Measurements from ENCODE around the gene HIVEP2. TPM values are rescaled to one million over a fixed set of nuclear protein-coding genes. Genes with fewer than 3 reads are reported as not detected.

The HIVEP2 gene
- total RNA-seq, 1 experiment from 2014 or later, result 3.2 TPM

DNA sequence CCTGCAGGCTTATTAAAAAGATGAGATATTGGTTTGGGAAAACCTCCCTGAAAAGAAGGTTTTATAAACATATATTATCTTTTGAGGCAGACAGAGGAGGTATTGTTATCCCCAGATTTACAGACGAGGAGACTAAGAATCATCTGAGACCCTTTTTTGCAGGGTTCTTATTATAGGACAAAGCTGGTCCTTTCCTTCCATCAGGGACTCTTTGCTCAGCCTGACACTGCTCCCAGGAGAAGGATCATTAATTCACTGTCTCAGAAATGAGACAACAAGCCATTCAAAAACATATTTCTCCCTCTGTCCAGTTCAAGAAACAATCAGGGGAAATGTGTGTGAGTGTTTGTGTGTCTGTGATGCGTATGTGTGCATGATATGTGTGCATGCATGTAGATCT is 33.5 kb downstream of the HIVEP2 start:
- no peak for DNase-seq (ENCODE audit: low spot score)
- BruUV-seq (replicated peaks), result no TSS peak
- ChIA-PET POLR2A (ENCODE audit: low non-redundant PET) (no interaction called here), CTCF (no interaction called here)
- Histone ChIP-seq H3K4me1 (ENCODE audit: insufficient read depth, low read length, poor library complexity, severe bottlenecking) (no peaks in the 10 kb centered on the region), H3K4me3 (ENCODE audit: low read depth, low read length, poor library complexity, severe bottlenecking) (no peak overlapping the region), H3K27ac (ENCODE audit: low read depth, low read length, poor library complexity, severe bottlenecking) (no peak overlapping the region), H3K36me3 (ENCODE audit: insufficient read depth, low read length, poor library complexity, severe bottlenecking) (no peaks in the 10 kb centered on the region), H3K27me3 (replicated peaks; ENCODE audit: insufficient read depth, low read depth, low read length, poor library complexity) (no peaks in the 10 kb centered on the region), H3K9me3 (ENCODE audit: low read depth, low read length, poor library complexity, severe bottlenecking) (no peaks in the 10 kb centered on the region)
- TF ChIP-seq EZH2 (IDR thresholded peaks at IDR 0.05; ENCODE audit: borderline replicate concordance, low read depth, low read length, poor library complexity, severe bottlenecking), result no peak
- intact Hi-C loops (cut with micrococcal nuclease; ENCODE audit: unreplicated experiment), result no loop called here

DNA sequence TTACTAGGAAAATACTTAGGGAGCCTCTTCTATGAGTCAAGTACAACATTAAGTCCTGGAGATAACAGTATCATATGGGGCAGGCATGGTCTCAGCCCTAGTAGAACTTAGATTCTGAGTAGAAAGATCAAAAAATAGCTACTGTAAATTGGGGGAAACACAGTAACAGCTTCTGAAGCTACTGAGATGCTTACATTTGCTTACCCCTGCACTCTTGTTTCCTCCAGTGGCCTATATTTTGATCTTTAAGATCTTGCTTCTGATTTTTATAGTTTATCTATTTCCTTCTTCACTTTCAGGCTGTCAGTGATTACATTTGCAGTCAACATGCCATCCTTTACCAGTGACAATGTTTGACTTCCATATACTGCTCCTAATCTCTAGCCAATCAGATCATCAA is 35.3 kb downstream of the HIVEP2 start:
- ChIA-PET POLR2A (ENCODE audit: low non-redundant PET) (no interaction called here), CTCF (no interaction called here)

DNA sequence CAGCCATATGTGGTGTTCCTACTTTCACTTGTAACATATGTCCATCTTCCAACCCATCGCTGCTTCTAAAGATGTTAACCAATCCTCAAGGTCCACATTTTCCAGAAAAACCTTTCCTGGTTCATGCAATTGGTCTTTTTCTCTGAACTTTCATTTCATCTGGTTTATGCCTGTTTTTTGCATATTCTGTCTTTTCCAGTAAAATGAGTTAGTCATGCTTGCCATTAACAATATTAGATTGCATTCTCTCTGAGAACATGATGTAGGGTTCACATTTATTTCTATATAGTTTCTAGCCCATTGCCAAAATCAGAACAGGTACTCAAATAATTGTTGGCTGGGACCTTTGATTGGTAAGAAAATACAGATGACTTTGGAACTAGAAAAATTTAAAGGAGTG is 36.7 kb downstream of the HIVEP2 start:
- POLR2A ChIA-PET (ENCODE audit: low non-redundant PET), result no interaction called here
- H3K9me3 ChIP-seq (ENCODE audit: low read depth, low read length, poor library complexity, severe bottlenecking), result no peaks in the 10 kb centered on the region
- intact Hi-C loops (cut with micrococcal nuclease; ENCODE audit: unreplicated experiment), result no loop called here
- H3K4me1 ChIP-seq (ENCODE audit: insufficient read depth, low read length, poor library complexity, severe bottlenecking), result no peaks in the 10 kb centered on the region
- no peak for DNase-seq (ENCODE audit: low spot score)
- no peak overlapping the region for H3K27ac ChIP-seq (ENCODE audit: low read depth, low read length, poor library complexity, severe bottlenecking)
- H3K4me3 ChIP-seq (ENCODE audit: low read depth, low read length, poor library complexity, severe bottlenecking), result no peak overlapping the region
- H3K36me3 ChIP-seq (ENCODE audit: insufficient read depth, low read length, poor library complexity, severe bottlenecking), result no peaks in the 10 kb centered on the region
- H3K27me3 ChIP-seq (replicated peaks; ENCODE audit: insufficient read depth, low read depth, low read length, poor library complexity), result no peaks in the 10 kb centered on the region
- CTCF ChIA-PET, result no interaction called here
- TF ChIP-seq EZH2 (IDR thresholded peaks at IDR 0.05; ENCODE audit: borderline replicate concordance, low read depth, low read length, poor library complexity, severe bottlenecking), result no peak
- TF ChIP-seq, protein P1, sequence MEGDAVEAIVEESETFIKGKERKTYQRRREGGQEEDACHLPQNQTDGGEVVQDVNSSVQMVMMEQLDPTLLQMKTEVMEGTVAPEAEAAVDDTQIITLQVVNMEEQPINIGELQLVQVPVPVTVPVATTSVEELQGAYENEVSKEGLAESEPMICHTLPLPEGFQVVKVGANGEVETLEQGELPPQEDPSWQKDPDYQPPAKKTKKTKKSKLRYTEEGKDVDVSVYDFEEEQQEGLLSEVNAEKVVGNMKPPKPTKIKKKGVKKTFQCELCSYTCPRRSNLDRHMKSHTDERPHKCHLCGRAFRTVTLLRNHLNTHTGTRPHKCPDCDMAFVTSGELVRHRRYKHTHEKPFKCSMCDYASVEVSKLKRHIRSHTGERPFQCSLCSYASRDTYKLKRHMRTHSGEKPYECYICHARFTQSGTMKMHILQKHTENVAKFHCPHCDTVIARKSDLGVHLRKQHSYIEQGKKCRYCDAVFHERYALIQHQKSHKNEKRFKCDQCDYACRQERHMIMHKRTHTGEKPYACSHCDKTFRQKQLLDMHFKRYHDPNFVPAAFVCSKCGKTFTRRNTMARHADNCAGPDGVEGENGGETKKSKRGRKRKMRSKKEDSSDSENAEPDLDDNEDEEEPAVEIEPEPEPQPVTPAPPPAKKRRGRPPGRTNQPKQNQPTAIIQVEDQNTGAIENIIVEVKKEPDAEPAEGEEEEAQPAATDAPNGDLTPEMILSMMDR (conservative IDR thresholded peaks at IDR 0.05; ENCODE audit: low read depth, low read length), result no peak
- no TSS peak for BruUV-seq (replicated peaks)

More for the DNA sequence above, 35.3 kb downstream of the HIVEP2 start:
- Histone ChIP-seq H3K27me3 (replicated peaks; ENCODE audit: insufficient read depth, low read depth, low read length, poor library complexity) (no peaks in the 10 kb centered on the region), H3K27ac (ENCODE audit: low read depth, low read length, poor library complexity, severe bottlenecking) (no peak overlapping the region), H3K4me1 (ENCODE audit: insufficient read depth, low read length, poor library complexity, severe bottlenecking) (no peaks in the 10 kb centered on the region), H3K36me3 (ENCODE audit: insufficient read depth, low read length, poor library complexity, severe bottlenecking) (no peaks in the 10 kb centered on the region), H3K4me3 (ENCODE audit: low read depth, low read length, poor library complexity, severe bottlenecking) (no peak overlapping the region), H3K9me3 (ENCODE audit: low read depth, low read length, poor library complexity, severe bottlenecking) (no peaks in the 10 kb centered on the region)
- intact Hi-C loops (cut with micrococcal nuclease; ENCODE audit: unreplicated experiment), result no loop called here
- TF ChIP-seq, protein P1 (conservative IDR thresholded peaks at IDR 0.05; ENCODE audit: low read depth, low read length), result no peak
- no peak for TF ChIP-seq EZH2 (IDR thresholded peaks at IDR 0.05; ENCODE audit: borderline replicate concordance, low read depth, low read length, poor library complexity, severe bottlenecking)
- no TSS peak for BruUV-seq (replicated peaks)
- DNase-seq (ENCODE audit: low spot score), result no peak

DNA sequence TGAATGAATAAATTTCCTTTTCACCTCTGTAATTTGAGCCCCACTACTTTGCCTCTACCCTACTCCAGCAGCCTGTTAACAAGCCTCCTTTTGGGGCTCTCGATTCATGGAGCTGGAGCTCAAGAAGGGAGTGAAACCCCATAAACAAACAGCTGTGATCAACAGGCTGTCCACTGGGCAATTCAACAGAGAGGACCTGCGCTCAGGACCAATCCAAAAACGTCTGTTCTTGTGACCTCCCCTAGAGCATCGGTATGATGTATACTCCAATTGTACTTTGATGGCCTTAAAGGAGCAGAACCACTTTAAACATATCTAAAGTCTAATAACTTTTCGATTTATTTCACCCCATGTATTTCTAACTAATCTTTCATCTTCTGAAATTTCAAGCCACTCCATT is 37.4 kb downstream of the HIVEP2 start:
- Histone ChIP-seq H3K27ac (ENCODE audit: low read depth, low read length, poor library complexity, severe bottlenecking) (no peak overlapping the region), H3K9me3 (ENCODE audit: low read depth, low read length, poor library complexity, severe bottlenecking) (no peaks in the 10 kb centered on the region), H3K4me3 (ENCODE audit: low read depth, low read length, poor library complexity, severe bottlenecking) (no peak overlapping the region), H3K36me3 (ENCODE audit: insufficient read depth, low read length, poor library complexity, severe bottlenecking) (no peaks in the 10 kb centered on the region), H3K27me3 (replicated peaks; ENCODE audit: insufficient read depth, low read depth, low read length, poor library complexity) (no peaks in the 10 kb centered on the region), H3K4me1 (ENCODE audit: insufficient read depth, low read length, poor library complexity, severe bottlenecking) (no peaks in the 10 kb centered on the region)
- POLR2A ChIA-PET (ENCODE audit: low non-redundant PET), result no interaction called here
- no peak for TF ChIP-seq EZH2 (IDR thresholded peaks at IDR 0.05; ENCODE audit: borderline replicate concordance, low read depth, low read length, poor library complexity, severe bottlenecking)
- TF ChIP-seq, protein P1 (conservative IDR thresholded peaks at IDR 0.05; ENCODE audit: low read depth, low read length), result no peak
- no TSS peak for BruUV-seq (replicated peaks)
- CTCF ChIA-PET, result no interaction called here
- intact Hi-C loops (cut with micrococcal nuclease; ENCODE audit: unreplicated experiment), result no loop called here
- no peak for DNase-seq (ENCODE audit: low spot score)

Measured in A673 (cell line).